Sigmoid colon (tissue), 7 donors: ENCODE results near the gene PPP1R7. TPM values are rescaled to one million over a fixed set of nuclear protein-coding genes. Genes with fewer than 3 reads are reported as not detected.
"Not testable (repeated sequence)": the region's sequence is repeated elsewhere in the genome, so short reads cannot be mapped to it uniquely, and the experiment has no call there.

Experiments
- DNase-seq: peaks from one replicate; pipeline ENCODE4 v3.0.0-alpha.2; 2019
- H3K27ac ChIP-seq, 4 donors: fragments of 200-600 bp; sonication (generic); one replicate each; pipeline ENCODE4 v1.5.1; 2016 to 2019; ENCODE audit warnings: mild to moderate bottlenecking in 1 of 4
- H3K27me3 ChIP-seq, 3 donors: fragments of 200-600 bp; sonication (generic); one replicate each; pipeline ENCODE4 v1.5.1; 2019; ENCODE audit warnings: mild to moderate bottlenecking in 1 of 3
- H3K36me3 ChIP-seq, 4 donors: fragments of 200-600 bp; sonication (generic); one replicate each; pipeline ENCODE4 v1.5.1; 2016 to 2019
- H3K4me1 ChIP-seq, 4 donors: fragments of 200-600 bp; sonication (generic); one replicate each; pipeline ENCODE4 v1.5.1; 2017 to 2019
- H3K4me3 ChIP-seq, 4 donors: fragments of 200-600 bp; sonication (generic); one replicate each; pipeline ENCODE4 v1.5.1; 2017 to 2019; ENCODE audit warnings: mild to moderate bottlenecking in 2 of 4, moderate library complexity in 1 of 4
- H3K9me3 ChIP-seq, 4 donors: fragments of 200-600 bp in 3 of 4; sonication (generic) in 3 of 4; one replicate each; pipeline versions ENCODE4 v1.5.1 to v1.6.1; 2013 to 2019
- CTCF ChIP-seq, 4 experiments: fragments of 450-650 bp in 3 of 4; fragments of 200-600 bp in 1 of 4; IDR thresholded peaks; one replicate each; pipeline ENCODE4 v1.5.1; 2016 to 2019; ENCODE audit warnings: antibody characterized with exemption in 4 of 4, mild to moderate bottlenecking in 3 of 4, moderate library complexity in 2 of 4
- EP300 ChIP-seq, 4 donors: sonication (generic); formaldehyde crosslinking; IDR thresholded peaks; one replicate each; pipeline ENCODE4 v1.6.1; 2017; ENCODE audit warnings: antibody characterized with exemption in 4 of 4
- POLR2A ChIP-seq, 2 donors: fragments of 450-650 bp; IDR thresholded peaks; one replicate each; pipeline ENCODE4 v1.6.1; 2016; ENCODE audit warnings: antibody characterized with exemption in 2 of 2, mild to moderate bottlenecking in 2 of 2, moderate library complexity in 2 of 2
- POLR2AphosphoS5 ChIP-seq, 4 donors: sonication (generic); formaldehyde crosslinking; IDR thresholded peaks; one replicate each; pipeline ENCODE4 v1.6.1; 2017; ENCODE audit warnings: antibody characterized with exemption in 4 of 4
- WGBS, 2 donors: extraction: QIAGEN DNeasy Blood & Tissue Kit; methylation state at CpG; one replicate each; pipeline ENCODE4 v1.1.7; 2013; 5-methylcytosine and 5-hydroxymethylcytosine counted together
- intact Hi-C: fragments of 100-400 bp; cut with DNase I; formaldehyde crosslinking; loops from one replicate; pipeline ENCODE4 v1.15.1; 2023
- polyA plus RNA-seq, 3 donors: library from polyadenylated mRNA; stranded (reverse); fragments of 200-250 nt; gene quantifications; one replicate each; pipeline ENCODE4 v1.2.3, GENCODE V29; 2013
- total RNA-seq, 4 donors: library from RNA; depleted of rRNA; stranded (reverse); fragments of >200 nt; gene quantifications; one replicate each; pipeline ENCODE4 v1.1.0, GENCODE V29; 2016
- donor health status: healthy with polysubstance abuse.
- donor health status: Bipolar disorder and iron deficiency.
- donor health status: healthy.

PPP1R7 gene
- total and polyA plus RNA-seq, 7 donors: 41.3 to 89.7 (median 63.5) TPM

GRCh38 chr2:241195506-241196130 lies 45.4 kb downstream of the PPP1R7 start:
- H3K9me3 ChIP-seq: no peaks in the 10 kb centered on the region
- no peaks in the 10 kb centered on the region for H3K36me3 ChIP-seq
- DNase-seq: no peak
- no peaks in the 10 kb centered on the region for H3K4me1 ChIP-seq
- intact Hi-C loops: no loop called here
- 78 to 90% methylated on average over 18 of the region's 18 CpGs for WGBS, 2 donors
- no peaks in the 10 kb centered on the region for H3K27me3 ChIP-seq
- H3K4me3 ChIP-seq: no peak overlapping the region
- TF ChIP-seq POLR2AphosphoS5 (IDR thresholded peaks at IDR 0.05) (no peak), CTCF (IDR thresholded peaks at IDR 0.05) (no peak), POLR2A (IDR thresholded peaks at IDR 0.05) (no peak), EP300 (IDR thresholded peaks at IDR 0.05) (no peak)
- H3K27ac ChIP-seq: no peak overlapping the region

DNA sequence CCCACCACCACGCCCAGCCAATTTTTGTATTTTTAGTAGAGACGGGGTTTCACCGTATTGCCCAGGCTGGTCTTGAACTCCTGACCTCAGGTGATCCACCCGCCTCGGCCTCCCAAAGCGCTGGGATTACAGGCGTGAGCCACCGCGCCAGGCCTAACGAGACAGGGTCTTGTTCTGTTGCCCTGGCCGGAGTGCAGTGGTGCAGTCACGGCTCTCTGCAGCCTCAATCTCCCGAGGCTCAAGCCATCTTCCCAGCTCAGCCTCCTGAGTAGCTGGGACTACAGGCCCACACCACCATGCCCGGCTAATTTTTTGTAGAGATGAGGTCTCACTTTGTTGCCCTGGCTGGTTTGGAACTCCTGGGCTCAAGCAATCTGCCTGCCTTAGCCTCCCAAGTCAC lies 47.0 kb downstream of the PPP1R7 start:
- WGBS, 2 donors: 95 to 97% methylated on average over 14 of the region's 14 CpGs
- H3K4me1 ChIP-seq, DNase-seq, H3K9me3 ChIP-seq, H3K4me3 ChIP-seq, H3K27me3 ChIP-seq, H3K27ac ChIP-seq, intact Hi-C loops, H3K36me3 ChIP-seq: not testable (repeated sequence)

DNA sequence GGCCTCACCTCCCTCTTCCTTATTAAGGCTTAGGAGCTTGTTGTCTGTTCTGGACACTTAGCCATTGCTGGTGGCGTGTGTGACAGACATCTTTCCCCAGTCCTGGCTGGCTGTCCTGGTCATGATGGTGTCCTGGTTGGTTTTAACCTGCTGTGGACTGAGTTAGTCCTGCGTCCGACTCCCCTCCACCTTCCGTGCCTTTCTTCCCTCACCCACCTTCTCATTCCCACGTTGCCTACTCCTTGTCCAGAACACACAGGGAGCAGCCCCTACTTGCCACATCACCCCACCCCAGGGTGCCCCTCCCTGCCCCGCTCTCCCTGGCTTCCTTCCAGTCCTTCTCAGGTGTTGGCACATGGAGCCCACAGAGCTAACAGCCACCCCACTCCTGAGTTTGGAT lies 47.7 kb downstream of the PPP1R7 start:
- Histone ChIP-seq H3K4me3 (no peak overlapping the region), H3K27me3 (no peaks in the 10 kb centered on the region), H3K4me1 (no peaks in the 10 kb centered on the region), H3K36me3 (no peaks in the 10 kb centered on the region), H3K9me3 (no peaks in the 10 kb centered on the region), H3K27ac (no peak overlapping the region)
- TF ChIP-seq CTCF (IDR thresholded peaks at IDR 0.05) (no peak), POLR2A (IDR thresholded peaks at IDR 0.05) (no peak), POLR2AphosphoS5 (IDR thresholded peaks at IDR 0.05) (no peak), EP300 (IDR thresholded peaks at IDR 0.05) (no peak)
- WGBS, 2 donors: 62 to 88% methylated on average over 6 of the region's 6 CpGs
- no peak for DNase-seq
- intact Hi-C loops: no loop called here

- Histone ChIP-seq H3K4me1 (no peaks in the 10 kb centered on the region), H3K36me3 (no peaks in the 10 kb centered on the region), H3K27me3 (no peaks in the 10 kb centered on the region), H3K9me3 (no peaks in the 10 kb centered on the region), H3K4me3 (no peak overlapping the region), H3K27ac (no peak overlapping the region)
- TF ChIP-seq EP300 (IDR thresholded peaks at IDR 0.05): no peak
- no peak for TF ChIP-seq POLR2A (IDR thresholded peaks at IDR 0.05)
- TF ChIP-seq CTCF (IDR thresholded peaks at IDR 0.05): no peak
- TF ChIP-seq POLR2AphosphoS5 (IDR thresholded peaks at IDR 0.05): no peak
- WGBS, 2 donors: 74 to 86% methylated on average over 27 of the region's 27 CpGs
- DNase-seq: no peak
- intact Hi-C loops: no loop called here
Observed at GRCh38 chr2:241198381-241199279, 48.4 kb downstream of the PPP1R7 start.

DNA sequence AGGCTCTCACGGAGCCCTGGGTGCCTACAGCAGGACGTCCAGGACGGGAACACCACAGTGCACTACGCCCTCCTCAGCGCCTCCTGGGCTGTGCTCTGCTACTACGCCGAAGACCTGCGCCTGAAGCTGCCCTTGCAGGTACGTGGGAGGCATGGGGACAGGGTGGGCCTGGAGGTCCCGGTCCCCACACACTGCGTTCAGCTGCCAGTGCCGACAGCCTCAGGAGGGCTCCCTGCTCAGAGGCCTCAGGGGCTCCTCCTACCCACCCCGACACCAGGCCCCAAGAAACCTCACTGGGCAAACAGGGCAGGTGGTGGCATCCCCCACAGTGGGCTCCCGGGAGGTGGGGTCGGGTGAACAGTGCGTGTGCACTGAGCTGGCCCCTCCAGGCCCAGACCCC lies 49.0 kb downstream of the PPP1R7 start:
- Histone ChIP-seq H3K36me3 (no peaks in the 10 kb centered on the region), H3K9me3 (no peaks in the 10 kb centered on the region), H3K4me3 (no peak overlapping the region), H3K4me1 (no peaks in the 10 kb centered on the region), H3K27ac (no peak overlapping the region), H3K27me3 (no peaks in the 10 kb centered on the region)
- DNase-seq: no peak
- TF ChIP-seq POLR2AphosphoS5 (IDR thresholded peaks at IDR 0.05) (no peak), POLR2A (IDR thresholded peaks at IDR 0.05) (no peak), EP300 (IDR thresholded peaks at IDR 0.05) (no peak), CTCF (IDR thresholded peaks at IDR 0.05) (no peak)
- intact Hi-C loops: no loop called here
- 88 to 89% methylated on average over 16 of the region's 16 CpGs for WGBS, 2 donors
